Measurements from ENCODE around the gene AQP12B.
"Not testable (repeated sequence)": the region's sequence is repeated elsewhere in the genome, so short reads cannot be mapped to it uniquely, and the experiment has no call there.

The AQP12B gene

GRCh38 chr2:240682431-240683224 lies at the start of gene AQP12B:
AQP12B (minus strand) TSS chr2:240682885; CDS start chr2:240682837, 48 bp downstream.
- H3K27me3 Mint-ChIP-seq; H3K27ac Mint-ChIP-seq; H3K4me3 Mint-ChIP-seq; H3K36me3 Mint-ChIP-seq (ENCODE audit: low read depth); H3K9me3 Mint-ChIP-seq; H3K4me1 Mint-ChIP-seq (ENCODE audit: low read depth): not testable (repeated sequence)

GRCh38 chr2:240732184-240732583 lies 49.5 kb upstream of the AQP12B start:
- no peaks in the 10 kb centered on the region for H3K9me3 Mint-ChIP-seq
- no peaks in the 10 kb centered on the region for H3K36me3 Mint-ChIP-seq (ENCODE audit: low read depth)
- H3K27ac Mint-ChIP-seq, result no peak overlapping the region
- H3K4me1 Mint-ChIP-seq (ENCODE audit: low read depth), result no peaks in the 10 kb centered on the region
- H3K4me3 Mint-ChIP-seq, result no peak overlapping the region
- H3K27me3 Mint-ChIP-seq, result no peaks in the 10 kb centered on the region

- Mint-ChIP-seq H3K36me3 (ENCODE audit: low read depth) (no peaks in the 10 kb centered on the region), H3K4me1 (ENCODE audit: low read depth) (no peaks in the 10 kb centered on the region), H3K4me3 (no peak overlapping the region), H3K27me3 (no peaks in the 10 kb centered on the region), H3K27ac (no peak overlapping the region), H3K9me3 (no peaks in the 10 kb centered on the region)
These were observed 48.5 kb upstream of the AQP12B start for GRCh38 chr2:240731178-240731545.

GRCh38 chr2:240730501-240731177 lies 48.0 kb upstream of the AQP12B start:
- no peaks in the 10 kb centered on the region for H3K36me3 Mint-ChIP-seq (ENCODE audit: low read depth)
- no peak overlapping the region for H3K4me3 Mint-ChIP-seq
- no peaks in the 10 kb centered on the region for H3K9me3 Mint-ChIP-seq
- no peaks in the 10 kb centered on the region for H3K27me3 Mint-ChIP-seq
- no peak overlapping the region for H3K27ac Mint-ChIP-seq
- H3K4me1 Mint-ChIP-seq (ENCODE audit: low read depth), result no peaks in the 10 kb centered on the region

GRCh38 chr2:240728827-240729226 lies 46.1 kb upstream of the AQP12B start:
- no peak overlapping the region for H3K27ac Mint-ChIP-seq
- H3K27me3 Mint-ChIP-seq, result no peaks in the 10 kb centered on the region
- H3K4me3 Mint-ChIP-seq, result no peak overlapping the region
- H3K36me3 Mint-ChIP-seq (ENCODE audit: low read depth), result no peaks in the 10 kb centered on the region
- H3K9me3 Mint-ChIP-seq, result no peaks in the 10 kb centered on the region
- no peaks in the 10 kb centered on the region for H3K4me1 Mint-ChIP-seq (ENCODE audit: low read depth)

- no peak overlapping the region for H3K27ac Mint-ChIP-seq
- H3K4me1 Mint-ChIP-seq (ENCODE audit: low read depth), result no peaks in the 10 kb centered on the region
- no peak overlapping the region for H3K4me3 Mint-ChIP-seq
- H3K36me3 Mint-ChIP-seq (ENCODE audit: low read depth), result no peaks in the 10 kb centered on the region
- H3K27me3 Mint-ChIP-seq, result no peaks in the 10 kb centered on the region
- H3K9me3 Mint-ChIP-seq, result no peaks in the 10 kb centered on the region
These were observed 45.7 kb upstream of the AQP12B start for GRCh38 chr2:240728361-240728760.

GRCh38 chr2:240727913-240728312 lies 45.2 kb upstream of the AQP12B start:
- no peaks in the 10 kb centered on the region for H3K9me3 Mint-ChIP-seq
- H3K36me3 Mint-ChIP-seq (ENCODE audit: low read depth), result no peaks in the 10 kb centered on the region
- no peak overlapping the region for H3K4me3 Mint-ChIP-seq
- H3K27ac Mint-ChIP-seq, result no peak overlapping the region
- no peaks in the 10 kb centered on the region for H3K27me3 Mint-ChIP-seq
- H3K4me1 Mint-ChIP-seq (ENCODE audit: low read depth), result no peaks in the 10 kb centered on the region

GRCh38 chr2:240727439-240727838 lies 44.8 kb upstream of the AQP12B start:
- no peaks in the 10 kb centered on the region for H3K27me3 Mint-ChIP-seq
- no peak overlapping the region for H3K27ac Mint-ChIP-seq

GRCh38 chr2:240726876-240727275 lies 44.2 kb upstream of the AQP12B start:
- H3K27me3 Mint-ChIP-seq, result no peaks in the 10 kb centered on the region
- H3K4me3 Mint-ChIP-seq, result no peak overlapping the region
- H3K27ac Mint-ChIP-seq, result no peak overlapping the region
- H3K9me3 Mint-ChIP-seq, result no peaks in the 10 kb centered on the region
- no peaks in the 10 kb centered on the region for H3K4me1 Mint-ChIP-seq (ENCODE audit: low read depth)
- H3K36me3 Mint-ChIP-seq (ENCODE audit: low read depth), result no peaks in the 10 kb centered on the region

More at GRCh38 chr2:240727439-240727838, 44.8 kb upstream of the AQP12B start:
- Mint-ChIP-seq H3K36me3 (ENCODE audit: low read depth) (no peaks in the 10 kb centered on the region), H3K4me1 (ENCODE audit: low read depth) (no peaks in the 10 kb centered on the region), H3K9me3 (no peaks in the 10 kb centered on the region), H3K4me3 (no peak overlapping the region)

GRCh38 chr2:240725671-240726070 lies 43.0 kb upstream of the AQP12B start:
- H3K9me3 Mint-ChIP-seq, result no peaks in the 10 kb centered on the region

GRCh38 chr2:240725266-240725665 lies 42.6 kb upstream of the AQP12B start:
- no peaks in the 10 kb centered on the region for H3K36me3 Mint-ChIP-seq (ENCODE audit: low read depth)
- H3K27me3 Mint-ChIP-seq, result no peaks in the 10 kb centered on the region
- H3K9me3 Mint-ChIP-seq, result no peaks in the 10 kb centered on the region
- H3K4me1 Mint-ChIP-seq (ENCODE audit: low read depth), result no peaks in the 10 kb centered on the region
- no peak overlapping the region for H3K4me3 Mint-ChIP-seq
- H3K27ac Mint-ChIP-seq, result no peak overlapping the region

More at GRCh38 chr2:240725671-240726070, 43.0 kb upstream of the AQP12B start:
- Mint-ChIP-seq H3K36me3 (ENCODE audit: low read depth) (no peaks in the 10 kb centered on the region), H3K4me3 (no peak overlapping the region), H3K27me3 (no peaks in the 10 kb centered on the region), H3K4me1 (ENCODE audit: low read depth) (no peaks in the 10 kb centered on the region), H3K27ac (no peak overlapping the region)

GRCh38 chr2:240724431-240724830 lies 41.7 kb upstream of the AQP12B start:
- no peak overlapping the region for H3K4me3 Mint-ChIP-seq
- H3K4me1 Mint-ChIP-seq (ENCODE audit: low read depth), result no peaks in the 10 kb centered on the region
- H3K27me3 Mint-ChIP-seq, result no peaks in the 10 kb centered on the region
- H3K36me3 Mint-ChIP-seq (ENCODE audit: low read depth), result no peaks in the 10 kb centered on the region
- no peak overlapping the region for H3K27ac Mint-ChIP-seq
- H3K9me3 Mint-ChIP-seq, result no peaks in the 10 kb centered on the region

GRCh38 chr2:240723851-240724250 lies 41.2 kb upstream of the AQP12B start:
- no peak overlapping the region for H3K4me3 Mint-ChIP-seq
- no peaks in the 10 kb centered on the region for H3K4me1 Mint-ChIP-seq (ENCODE audit: low read depth)
- H3K36me3 Mint-ChIP-seq (ENCODE audit: low read depth), result no peaks in the 10 kb centered on the region
- no peaks in the 10 kb centered on the region for H3K9me3 Mint-ChIP-seq
- H3K27ac Mint-ChIP-seq, result no peak overlapping the region
- no peaks in the 10 kb centered on the region for H3K27me3 Mint-ChIP-seq

GRCh38 chr2:240722796-240723735 lies 40.4 kb upstream of the AQP12B start:
- Mint-ChIP-seq H3K9me3 (no peaks in the 10 kb centered on the region), H3K4me1 (ENCODE audit: low read depth) (no peaks in the 10 kb centered on the region), H3K27ac (no peak overlapping the region), H3K27me3 (no peaks in the 10 kb centered on the region), H3K36me3 (ENCODE audit: low read depth) (no peaks in the 10 kb centered on the region), H3K4me3 (no peak overlapping the region)

GRCh38 chr2:240722376-240722775 lies 39.7 kb upstream of the AQP12B start:
- Mint-ChIP-seq H3K4me1 (ENCODE audit: low read depth) (no peaks in the 10 kb centered on the region), H3K27me3 (no peaks in the 10 kb centered on the region), H3K4me3 (no peak overlapping the region)

More at GRCh38 chr2:240722376-240722775, 39.7 kb upstream of the AQP12B start:
- Mint-ChIP-seq H3K9me3 (no peaks in the 10 kb centered on the region), H3K27ac (no peak overlapping the region), H3K36me3 (ENCODE audit: low read depth) (no peaks in the 10 kb centered on the region)
